ENCODE results near the gene CLTC. TPM values are rescaled to one million over a fixed set of nuclear protein-coding genes. Genes with fewer than 3 reads are reported as not detected.

The CLTC gene
- polyA plus RNA-seq, 5 donors: 183 to 239 (median 225) TPM

- DNase-seq: no peak
These were observed 59.2 kb downstream of the CLTC start for GRCh38 chr17:59678918-59679317.

DNA sequence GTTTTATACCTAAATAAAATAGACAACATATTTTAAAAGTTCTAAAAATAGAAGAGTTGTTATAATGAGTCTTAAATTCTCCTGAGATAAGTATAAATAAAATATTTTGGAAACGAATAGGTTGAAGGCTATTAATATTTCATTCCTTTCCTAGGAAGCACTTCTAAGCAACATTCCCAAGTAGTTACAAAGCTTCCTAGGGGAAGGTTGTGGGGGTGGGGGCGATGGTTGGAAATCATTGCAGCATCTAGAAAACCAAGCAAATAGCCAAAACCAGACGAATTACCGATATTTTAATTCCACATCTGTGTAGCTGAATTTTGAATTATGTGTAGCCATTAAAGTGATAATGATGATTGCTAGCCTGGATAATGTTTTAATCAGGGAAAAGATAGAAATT lies 60.6 kb downstream of the CLTC start:
- no peak for DNase-seq

GRCh38 chr17:59683283-59683682 lies 63.6 kb downstream of the CLTC start:
- no peak for DNase-seq

- DNase-seq: no peak
These were observed 65.3 kb downstream of the CLTC start for GRCh38 chr17:59684967-59685366.

- no peak for DNase-seq
These were observed 68.3 kb downstream of the CLTC start for GRCh38 chr17:59688008-59688407.

- DNase-seq: no peak
These were observed 68.8 kb downstream of the CLTC start for GRCh38 chr17:59688496-59688895.

DNA sequence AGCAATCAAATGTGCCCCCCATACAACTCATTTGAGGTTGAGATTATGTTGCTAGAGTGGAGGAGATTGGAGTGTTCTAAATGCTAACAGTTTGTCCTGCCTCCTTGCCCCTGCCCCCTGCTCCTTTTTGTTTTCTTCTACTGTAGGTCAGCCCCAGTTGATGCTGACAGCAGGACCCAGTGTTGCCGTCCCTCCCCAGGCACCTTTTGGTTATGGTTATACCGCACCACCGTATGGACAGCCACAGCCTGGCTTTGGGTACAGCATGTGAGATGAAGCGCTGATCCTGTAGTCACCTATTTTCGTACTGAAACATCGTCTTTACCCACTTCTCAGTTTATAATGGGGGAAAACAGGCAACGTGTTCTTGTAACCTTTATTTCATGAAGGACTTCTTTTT lies 73.9 kb downstream of the CLTC start:
- no peak for DNase-seq

GRCh38 chr17:59694344-59694743 lies 74.6 kb downstream of the CLTC start:
- no peak for DNase-seq

GRCh38 chr17:59695945-59696681 lies 76.4 kb downstream of the CLTC start:
- DNase-seq: no peak

DNA sequence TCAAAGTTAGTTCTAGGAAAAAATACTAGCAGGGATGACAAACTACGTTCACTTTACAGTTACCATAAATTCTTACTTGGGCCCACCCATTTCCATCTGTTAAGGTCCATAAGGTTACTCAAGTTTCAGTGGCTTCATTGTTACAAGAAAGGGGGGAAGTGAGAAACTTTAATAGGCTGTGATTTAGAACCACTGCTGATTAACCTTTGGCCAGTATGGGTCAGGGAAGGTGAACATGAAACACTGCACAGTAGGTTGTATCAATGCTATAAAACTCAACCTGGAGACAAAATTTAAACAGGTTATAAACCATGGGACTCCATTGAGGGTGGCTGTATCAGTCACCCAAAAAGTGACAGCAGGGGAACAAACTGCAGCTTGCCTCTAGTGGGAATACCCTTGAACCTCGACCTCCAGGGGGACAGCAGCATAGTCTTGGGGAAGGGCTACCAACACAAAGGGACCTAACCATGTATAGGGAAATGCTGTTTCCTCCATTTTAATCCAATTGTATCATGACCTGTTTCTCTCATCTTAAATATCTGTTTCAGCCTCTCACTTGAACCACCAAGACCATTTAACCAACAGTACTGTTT lies 77.1 kb downstream of the CLTC start:
- no peak for DNase-seq

- no peak for DNase-seq
These were observed 78.4 kb downstream of the CLTC start for GRCh38 chr17:59698143-59698542.

- DNase-seq: no peak
These were observed 79.5 kb downstream of the CLTC start for GRCh38 chr17:59699218-59699617.

GRCh38 chr17:59699786-59700185 lies 80.1 kb downstream of the CLTC start:
- no peak for DNase-seq

DNA sequence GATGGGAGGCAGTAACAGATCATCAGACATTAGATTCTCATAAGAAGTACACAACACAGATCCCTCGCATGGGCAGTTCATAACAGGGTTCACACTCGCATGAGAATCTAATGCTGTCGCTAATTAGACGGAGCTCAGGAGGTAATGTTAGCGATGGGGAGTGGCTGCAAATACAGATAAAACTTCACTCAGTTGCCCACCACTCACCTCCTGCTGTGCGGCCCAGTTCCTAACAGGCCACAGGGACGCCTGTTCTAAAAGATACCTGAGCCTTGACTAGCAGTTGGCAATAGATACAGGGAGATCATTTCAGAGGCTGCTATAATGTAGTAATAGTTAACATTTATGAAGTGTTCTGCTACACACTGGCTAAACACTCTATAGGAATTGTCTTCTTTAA lies 82.6 kb downstream of the CLTC start:
- no peak for DNase-seq

DNA sequence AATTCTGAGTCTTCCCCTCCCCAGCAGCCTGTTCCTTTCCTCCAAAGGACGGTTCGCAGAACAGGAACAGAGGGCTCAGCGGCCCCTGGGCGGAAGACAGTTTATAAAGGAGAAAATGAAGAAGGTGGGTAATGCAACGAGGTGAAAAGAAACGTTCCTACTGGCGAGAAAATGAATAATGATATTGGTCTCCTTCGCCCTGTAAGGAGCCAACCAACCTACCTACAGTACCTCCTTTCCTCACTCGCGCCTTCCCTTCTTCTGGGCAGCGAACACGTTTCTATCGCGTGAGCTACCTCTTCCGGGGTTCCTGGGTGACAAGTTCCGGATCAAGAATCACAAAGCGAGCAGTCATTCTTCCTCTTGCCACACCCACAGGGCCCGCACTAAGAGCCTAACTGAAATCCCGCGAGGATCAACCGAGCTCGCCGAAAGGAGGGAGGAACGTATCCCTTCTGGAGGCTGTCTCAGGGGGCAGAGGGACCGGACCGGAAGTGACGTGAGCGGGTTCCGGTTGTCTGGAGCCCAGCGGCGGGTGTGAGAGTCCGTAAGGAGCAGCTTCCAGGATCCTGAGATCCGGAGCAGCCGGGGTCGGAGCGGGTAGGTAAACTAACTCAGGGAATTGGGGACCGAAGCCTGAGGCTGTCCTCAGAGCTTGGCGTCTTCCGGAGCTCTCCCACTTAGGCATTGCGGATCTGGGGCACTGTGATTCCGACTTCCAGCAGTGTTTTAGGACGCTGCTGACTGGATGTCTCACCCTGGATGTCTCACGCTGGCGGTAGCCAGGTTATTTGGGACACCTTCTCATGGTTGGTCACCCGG lies 87.7 kb downstream of the CLTC start, which contains the start of the genes PTRH2 and VMP1:
TSS of gene PTRH2 (minus strand) at position 282 of the 822 bp plus-strand sequence. CDS start 9,452 bp downstream, outside the sequence.
TSS of gene VMP1 (plus strand) at position 506 of the 822 bp plus-strand sequence. CDS start 23,793 bp downstream, outside the sequence.
- peak; percentile 97 to 98 for DNase-seq

DNA sequence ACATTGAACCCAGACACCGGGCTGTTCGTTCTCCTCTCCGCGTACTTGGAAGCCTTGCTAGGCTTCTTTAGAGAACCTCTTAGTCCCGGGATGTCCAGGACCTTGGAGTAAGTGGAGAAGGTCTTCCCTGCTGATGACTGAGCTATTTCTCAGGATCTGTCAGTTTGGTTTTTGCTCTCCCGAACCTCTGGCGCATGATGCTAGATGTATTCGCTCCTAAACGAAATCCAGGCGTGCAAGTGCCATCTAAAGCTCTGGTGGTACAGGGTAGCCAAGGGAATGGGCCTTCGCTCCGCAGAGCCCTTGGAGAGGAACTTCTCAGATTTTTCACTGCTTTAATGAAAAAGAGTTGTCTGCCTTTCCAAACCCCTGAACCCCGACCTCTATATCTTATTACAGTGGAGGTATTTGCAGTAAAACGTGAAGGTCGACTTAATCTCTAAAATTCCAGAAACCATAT lies 88.3 kb downstream of the CLTC start:
- no peak for DNase-seq

GRCh38 chr17:59711936-59712335 lies 92.2 kb downstream of the CLTC start:
- no peak for DNase-seq

DNA sequence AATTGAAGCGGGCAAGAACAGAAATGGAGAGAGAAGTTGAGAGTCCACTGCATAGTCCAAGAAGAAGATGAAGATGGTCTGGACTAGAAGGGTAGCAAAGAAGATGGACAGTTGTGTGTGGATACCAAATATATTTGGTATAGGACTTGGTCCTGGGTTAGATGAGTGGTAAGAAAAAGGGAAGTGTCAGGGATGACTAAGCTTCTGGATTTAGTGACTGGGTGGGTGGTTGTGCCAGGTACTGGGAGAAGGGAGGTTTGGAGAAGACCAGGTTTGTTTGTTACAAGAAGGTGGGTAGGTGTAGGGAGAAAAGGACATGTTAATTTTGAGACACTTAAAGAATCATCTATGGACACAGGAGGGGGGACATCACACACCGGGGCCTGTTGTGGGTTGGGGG lies 93.2 kb downstream of the CLTC start:
- DNase-seq: no peak

DNA sequence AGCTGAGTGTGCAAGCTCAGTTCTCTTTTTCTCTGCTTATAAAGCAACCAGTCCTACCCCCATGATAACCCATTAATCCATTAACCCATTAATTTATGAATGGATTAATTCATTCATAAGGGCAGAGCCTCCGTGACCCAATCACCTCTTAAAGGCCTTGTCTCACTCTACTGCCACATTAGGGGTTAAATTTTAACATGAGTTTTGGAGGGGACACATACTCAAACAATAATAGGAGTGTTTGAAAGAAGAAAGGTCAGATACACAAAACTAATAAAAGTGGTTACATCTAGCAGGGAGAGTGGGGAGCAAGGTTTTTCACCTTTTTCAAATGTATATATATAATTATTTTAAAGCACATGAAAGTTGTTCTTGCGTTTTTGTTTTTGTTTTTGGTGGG lies 94.6 kb downstream of the CLTC start:
- no peak for DNase-seq

DNA sequence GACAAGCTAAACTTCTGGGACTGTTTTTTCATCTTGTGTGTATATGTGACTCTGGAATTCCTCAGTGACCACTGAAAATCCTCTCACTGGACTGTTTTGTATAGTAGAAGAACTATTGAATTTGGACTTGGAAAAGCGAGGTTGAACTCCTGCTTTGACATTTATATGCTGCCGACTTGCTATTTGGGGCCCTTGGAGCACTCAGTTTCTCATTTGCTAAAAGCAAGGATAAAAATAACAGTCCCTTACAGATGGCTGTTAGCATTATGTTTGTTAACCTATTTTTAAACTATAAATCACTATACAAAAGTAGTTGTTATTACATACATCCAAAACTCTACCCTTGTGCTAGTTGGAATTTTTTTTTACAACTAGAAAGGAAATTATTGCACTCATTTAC lies 96.7 kb downstream of the CLTC start:
- DNase-seq: no peak

DNA sequence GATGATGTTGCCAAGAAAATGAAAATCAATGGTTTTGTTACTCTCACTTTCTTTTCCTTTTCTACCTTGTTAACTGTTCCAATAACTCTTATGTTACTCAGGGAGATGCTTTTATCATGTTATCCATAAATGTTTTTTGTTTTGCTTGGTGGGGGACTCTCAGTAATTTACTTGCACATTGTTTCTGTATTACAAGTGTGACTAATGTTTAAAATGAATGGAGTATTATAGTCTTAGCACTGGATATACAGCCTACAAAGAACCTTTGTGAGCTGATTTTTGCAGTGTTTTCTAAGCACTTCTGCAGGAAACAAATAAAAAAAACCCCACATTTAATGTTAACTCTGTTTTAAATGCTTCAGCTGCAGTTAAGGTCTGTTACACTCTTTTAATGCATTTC lies 99.8 kb downstream of the CLTC start:
- DNase-seq: no peak

DNA sequence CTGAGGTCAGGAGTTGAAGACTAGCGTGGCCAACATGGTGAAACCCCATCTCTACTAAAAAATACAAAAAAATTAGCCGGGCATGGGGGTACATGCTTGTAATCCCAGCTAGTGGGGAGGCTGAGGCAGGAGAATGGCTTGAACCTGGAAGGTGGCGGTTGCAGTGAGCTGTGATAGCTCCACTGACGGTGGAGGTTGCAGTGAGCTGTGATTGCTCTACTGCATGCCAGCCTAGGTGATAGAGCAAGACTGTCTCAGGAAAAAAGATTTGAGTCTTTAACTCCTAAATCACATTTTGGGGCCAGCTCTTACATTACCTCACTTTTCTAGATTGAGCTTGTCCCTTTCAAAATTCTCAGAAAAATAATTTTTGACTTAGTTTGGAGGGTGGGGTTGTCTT lies 102.9 kb downstream of the CLTC start:
- DNase-seq: no peak

DNA sequence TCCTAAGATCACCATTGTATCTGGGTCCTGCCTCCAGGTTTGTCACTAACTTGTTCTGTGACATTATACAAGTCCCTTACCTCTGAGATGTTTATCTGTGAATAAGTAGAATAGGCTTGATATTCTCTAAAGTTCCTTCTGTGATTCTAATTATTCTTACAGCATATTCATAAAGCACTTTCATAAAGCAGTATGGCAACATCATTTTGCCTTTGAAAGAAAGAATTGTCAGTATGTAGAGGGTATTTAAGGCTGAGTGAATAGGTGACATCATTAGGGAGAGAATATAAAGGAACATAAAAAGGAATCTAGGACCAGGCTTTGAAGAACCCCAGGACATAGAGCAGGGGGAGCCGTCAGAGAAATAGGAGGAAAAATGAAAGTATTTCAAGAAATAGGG lies 103.3 kb downstream of the CLTC start:
- no peak for DNase-seq
